ENCODE measurements around the gene SCCPDH.

SCCPDH gene

DNA sequence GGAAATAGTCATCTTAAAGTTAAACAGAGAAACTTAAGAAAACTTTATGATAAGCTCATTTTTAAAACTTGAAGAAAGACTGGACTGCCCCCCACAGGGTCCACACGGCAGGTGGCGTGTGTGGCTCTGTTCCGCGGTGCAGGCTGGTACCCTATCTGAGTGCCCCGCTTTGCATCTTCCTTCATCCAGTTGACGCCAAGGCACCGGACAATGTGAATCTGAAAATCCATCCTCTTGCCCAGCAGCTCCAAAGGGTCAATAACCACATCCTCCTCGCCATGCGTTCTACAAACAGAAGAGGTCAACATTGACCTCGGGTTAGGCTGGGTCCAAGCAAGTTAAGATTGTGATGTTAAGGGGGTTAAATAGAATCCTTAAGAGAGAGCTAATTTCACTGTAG lies 54.5 kb downstream of the SCCPDH start:
- no peak for TF ChIP-seq MYC (IDR thresholded peaks at IDR 0.05; ENCODE audit: low read depth, low read length)
- TF ChIP-seq POLR2A (IDR thresholded peaks at IDR 0.05; ENCODE audit: extremely low read depth, insufficient read length): no peak
- TF ChIP-seq, protein P1, sequence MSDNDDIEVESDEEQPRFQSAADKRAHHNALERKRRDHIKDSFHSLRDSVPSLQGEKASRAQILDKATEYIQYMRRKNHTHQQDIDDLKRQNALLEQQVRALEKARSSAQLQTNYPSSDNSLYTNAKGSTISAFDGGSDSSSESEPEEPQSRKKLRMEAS (IDR thresholded peaks at IDR 0.05; ENCODE audit: low read depth, low read length): no peak
- TF ChIP-seq, protein P2, sequence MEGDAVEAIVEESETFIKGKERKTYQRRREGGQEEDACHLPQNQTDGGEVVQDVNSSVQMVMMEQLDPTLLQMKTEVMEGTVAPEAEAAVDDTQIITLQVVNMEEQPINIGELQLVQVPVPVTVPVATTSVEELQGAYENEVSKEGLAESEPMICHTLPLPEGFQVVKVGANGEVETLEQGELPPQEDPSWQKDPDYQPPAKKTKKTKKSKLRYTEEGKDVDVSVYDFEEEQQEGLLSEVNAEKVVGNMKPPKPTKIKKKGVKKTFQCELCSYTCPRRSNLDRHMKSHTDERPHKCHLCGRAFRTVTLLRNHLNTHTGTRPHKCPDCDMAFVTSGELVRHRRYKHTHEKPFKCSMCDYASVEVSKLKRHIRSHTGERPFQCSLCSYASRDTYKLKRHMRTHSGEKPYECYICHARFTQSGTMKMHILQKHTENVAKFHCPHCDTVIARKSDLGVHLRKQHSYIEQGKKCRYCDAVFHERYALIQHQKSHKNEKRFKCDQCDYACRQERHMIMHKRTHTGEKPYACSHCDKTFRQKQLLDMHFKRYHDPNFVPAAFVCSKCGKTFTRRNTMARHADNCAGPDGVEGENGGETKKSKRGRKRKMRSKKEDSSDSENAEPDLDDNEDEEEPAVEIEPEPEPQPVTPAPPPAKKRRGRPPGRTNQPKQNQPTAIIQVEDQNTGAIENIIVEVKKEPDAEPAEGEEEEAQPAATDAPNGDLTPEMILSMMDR (IDR thresholded peaks at IDR 0.05; ENCODE audit: low read depth, low read length): no peak
- DNase-seq (ENCODE audit: low read depth): no peak
- H3K4me3 ChIP-seq (ENCODE audit: low read depth, low read length): no peak overlapping the region

DNA sequence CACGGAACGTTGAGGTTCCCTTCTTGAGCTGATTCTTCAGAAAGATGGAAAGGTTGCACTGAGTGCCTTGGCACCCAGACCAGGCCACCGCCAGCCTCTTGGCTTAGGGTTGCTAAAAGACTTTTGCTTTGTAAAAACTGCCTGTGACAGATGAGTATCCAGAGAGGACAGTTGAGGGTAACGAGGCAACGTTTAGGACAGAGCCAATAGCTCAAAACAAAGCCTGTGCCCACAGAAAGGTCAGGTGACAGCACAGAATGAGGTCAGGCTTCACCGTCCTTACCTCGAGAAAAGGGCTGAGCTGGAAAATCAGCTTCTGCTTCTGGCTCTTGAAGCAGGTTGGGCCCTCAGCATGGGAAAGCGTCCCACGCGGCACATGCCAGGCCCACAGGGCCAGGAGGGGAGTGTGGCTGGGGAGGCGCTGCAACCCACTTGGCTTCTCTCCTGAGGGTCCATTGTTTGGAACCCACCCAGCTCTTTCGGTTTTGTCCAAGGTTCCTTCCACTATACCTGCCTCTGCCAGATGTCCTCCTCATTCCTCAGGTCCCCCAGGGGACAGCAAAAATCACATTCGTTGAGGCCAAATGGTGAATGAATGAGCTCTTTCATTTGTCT lies 55.5 kb downstream of the SCCPDH start:
- no peak for DNase-seq (ENCODE audit: low read depth)
- TF ChIP-seq, protein P2 (IDR thresholded peaks at IDR 0.05; ENCODE audit: low read depth, low read length): no peak
- TF ChIP-seq POLR2A (IDR thresholded peaks at IDR 0.05; ENCODE audit: extremely low read depth, insufficient read length) (no peak), MYC (IDR thresholded peaks at IDR 0.05; ENCODE audit: low read depth, low read length) (no peak)
- TF ChIP-seq, protein P1 (IDR thresholded peaks at IDR 0.05; ENCODE audit: low read depth, low read length): no peak
- no peak overlapping the region for H3K4me3 ChIP-seq (ENCODE audit: low read depth, low read length)

DNA sequence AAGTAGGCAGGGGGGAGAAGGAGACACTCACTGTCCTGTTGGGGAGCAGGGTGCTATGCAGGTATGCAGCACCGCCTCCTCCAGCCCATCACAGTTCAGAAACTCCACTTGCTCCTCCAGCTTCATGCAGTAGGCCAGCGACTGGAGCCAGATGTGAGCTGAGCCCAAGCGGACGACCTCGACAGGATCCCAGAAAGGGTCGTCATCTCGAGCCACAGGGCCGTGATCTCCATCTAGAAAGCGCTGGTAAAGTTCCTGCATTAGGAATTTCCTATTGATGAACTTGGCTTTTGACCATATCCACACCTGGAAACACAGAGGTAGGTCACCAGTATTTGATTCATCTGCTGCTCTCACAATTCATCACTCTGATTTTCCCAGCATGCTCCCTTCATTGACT lies 56.1 kb downstream of the SCCPDH start:
- DNase-seq (ENCODE audit: low read depth): no peak
- H3K4me3 ChIP-seq (ENCODE audit: low read depth, low read length): no peak overlapping the region
- TF ChIP-seq, protein P2 (IDR thresholded peaks at IDR 0.05; ENCODE audit: low read depth, low read length): no peak
- no peak for TF ChIP-seq POLR2A (IDR thresholded peaks at IDR 0.05; ENCODE audit: extremely low read depth, insufficient read length)
- no peak for TF ChIP-seq MYC (IDR thresholded peaks at IDR 0.05; ENCODE audit: low read depth, low read length)
- TF ChIP-seq, protein P1 (IDR thresholded peaks at IDR 0.05; ENCODE audit: low read depth, low read length): no peak

DNA sequence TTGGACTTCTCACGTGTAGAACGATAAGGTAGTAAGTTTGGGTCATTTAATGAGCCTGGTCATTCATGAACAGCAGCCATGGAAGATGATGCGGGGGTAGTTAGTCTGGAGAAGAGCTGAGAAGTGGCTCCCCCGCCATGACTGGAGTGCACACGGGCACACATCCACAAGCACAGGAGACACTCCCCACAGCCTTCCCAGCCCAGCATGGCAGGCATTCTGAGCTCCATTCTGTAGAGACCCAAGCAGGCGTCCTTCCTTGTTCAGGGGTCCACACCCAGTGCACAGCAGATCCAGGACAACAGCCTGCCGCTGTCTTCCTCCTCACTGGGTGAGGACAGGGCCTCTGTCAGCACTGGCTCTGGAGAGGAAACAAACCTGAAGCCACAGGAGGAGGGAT lies 57.0 kb downstream of the SCCPDH start:
- H3K4me3 ChIP-seq (ENCODE audit: low read depth, low read length): no peak overlapping the region
- TF ChIP-seq, protein P1 (IDR thresholded peaks at IDR 0.05; ENCODE audit: low read depth, low read length): no peak
- TF ChIP-seq MYC (IDR thresholded peaks at IDR 0.05; ENCODE audit: low read depth, low read length): no peak
- DNase-seq (ENCODE audit: low read depth): no peak

DNA sequence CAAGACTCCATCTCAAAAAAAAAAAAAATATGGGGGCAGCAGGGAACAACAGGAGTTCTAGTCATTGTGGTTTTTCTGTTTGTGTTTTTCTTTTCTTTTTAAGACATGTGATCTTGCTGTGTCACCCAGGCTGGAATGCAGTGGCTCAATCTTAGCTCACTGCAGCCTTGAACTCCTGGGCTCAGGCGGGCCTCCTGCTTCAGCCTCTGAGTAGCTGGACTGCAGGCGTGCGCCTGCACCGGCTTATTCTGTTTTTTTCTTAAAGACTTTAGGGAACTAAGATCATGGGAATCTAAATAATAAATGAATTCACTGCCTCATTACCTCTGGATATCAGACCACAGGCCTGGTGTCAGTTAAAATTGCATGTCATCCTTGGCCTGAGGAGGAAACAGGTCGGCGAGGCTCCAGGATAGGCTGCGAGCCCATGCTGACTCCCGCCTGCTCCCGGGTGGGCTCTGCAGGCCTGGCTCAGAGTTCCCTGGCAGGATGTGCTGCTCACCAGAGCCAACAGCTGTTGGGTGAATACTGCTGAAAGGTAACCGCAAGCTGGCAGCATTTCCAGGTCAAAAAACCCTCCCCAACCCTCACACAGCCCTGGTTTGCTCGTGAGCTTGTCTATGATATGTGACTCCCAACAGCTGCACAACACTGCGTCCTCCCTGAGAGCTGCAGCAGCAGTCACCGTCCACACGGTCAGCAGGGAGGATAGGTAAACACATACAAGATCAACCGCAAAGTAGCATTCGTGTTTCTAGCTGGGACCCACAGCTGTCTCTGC lies 58.1 kb downstream of the SCCPDH start:
- peak; percentile 12 for TF ChIP-seq POLR2A (IDR thresholded peaks at IDR 0.05; ENCODE audit: extremely low read depth, insufficient read length)
- TF ChIP-seq, protein P2 (IDR thresholded peaks at IDR 0.05; ENCODE audit: low read depth, low read length): no peak
- TF ChIP-seq, protein P1 (IDR thresholded peaks at IDR 0.05; ENCODE audit: low read depth, low read length): peak; percentile 83
- peak; percentile 91 for TF ChIP-seq MYC (IDR thresholded peaks at IDR 0.05; ENCODE audit: low read depth, low read length)
- DNase-seq (ENCODE audit: low read depth): peak; percentile 99
- H3K4me3 ChIP-seq (ENCODE audit: low read depth, low read length): no peak overlapping the region
